Measurements from ENCODE around the gene LRRFIP1.

GRCh38 chr2:237729681-237730475, 102.5 kb downstream of the LRRFIP1 start:
- TF ChIP-seq CTCF (IDR thresholded peaks at IDR 0.05 in 8 of 11, conservative IDR thresholded peaks at IDR 0.05 in 3 of 11) (no peak), POLR2A (IDR thresholded peaks at IDR 0.05) (no peak), POLR2AphosphoS5 (IDR thresholded peaks at IDR 0.05) (no peak)

All from spleen (tissue), 7 donors.